Measurements from ENCODE around the gene CCDC12.
A peak's percentile ranks its signal among the peaks of the same experiment; 100 is the strongest.

Gene CCDC12

GRCh38 chr3:46998121-46998851, 21.7 kb upstream of the CCDC12 start:
- DNase-seq (ENCODE audit: low spot score), result peak; percentile 87
- TF ChIP-seq, protein P1, sequence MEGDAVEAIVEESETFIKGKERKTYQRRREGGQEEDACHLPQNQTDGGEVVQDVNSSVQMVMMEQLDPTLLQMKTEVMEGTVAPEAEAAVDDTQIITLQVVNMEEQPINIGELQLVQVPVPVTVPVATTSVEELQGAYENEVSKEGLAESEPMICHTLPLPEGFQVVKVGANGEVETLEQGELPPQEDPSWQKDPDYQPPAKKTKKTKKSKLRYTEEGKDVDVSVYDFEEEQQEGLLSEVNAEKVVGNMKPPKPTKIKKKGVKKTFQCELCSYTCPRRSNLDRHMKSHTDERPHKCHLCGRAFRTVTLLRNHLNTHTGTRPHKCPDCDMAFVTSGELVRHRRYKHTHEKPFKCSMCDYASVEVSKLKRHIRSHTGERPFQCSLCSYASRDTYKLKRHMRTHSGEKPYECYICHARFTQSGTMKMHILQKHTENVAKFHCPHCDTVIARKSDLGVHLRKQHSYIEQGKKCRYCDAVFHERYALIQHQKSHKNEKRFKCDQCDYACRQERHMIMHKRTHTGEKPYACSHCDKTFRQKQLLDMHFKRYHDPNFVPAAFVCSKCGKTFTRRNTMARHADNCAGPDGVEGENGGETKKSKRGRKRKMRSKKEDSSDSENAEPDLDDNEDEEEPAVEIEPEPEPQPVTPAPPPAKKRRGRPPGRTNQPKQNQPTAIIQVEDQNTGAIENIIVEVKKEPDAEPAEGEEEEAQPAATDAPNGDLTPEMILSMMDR (IDR thresholded peaks at IDR 0.05; ENCODE audit: extremely low read depth, missing control alignments), result peak; percentile 93

GRCh38 chr3:46997453-46998091, 21.0 kb upstream of the CCDC12 start:
- TF ChIP-seq, protein P1 (IDR thresholded peaks at IDR 0.05; ENCODE audit: extremely low read depth, missing control alignments), result no peak
- DNase-seq (ENCODE audit: low spot score), result no peak

DNA sequence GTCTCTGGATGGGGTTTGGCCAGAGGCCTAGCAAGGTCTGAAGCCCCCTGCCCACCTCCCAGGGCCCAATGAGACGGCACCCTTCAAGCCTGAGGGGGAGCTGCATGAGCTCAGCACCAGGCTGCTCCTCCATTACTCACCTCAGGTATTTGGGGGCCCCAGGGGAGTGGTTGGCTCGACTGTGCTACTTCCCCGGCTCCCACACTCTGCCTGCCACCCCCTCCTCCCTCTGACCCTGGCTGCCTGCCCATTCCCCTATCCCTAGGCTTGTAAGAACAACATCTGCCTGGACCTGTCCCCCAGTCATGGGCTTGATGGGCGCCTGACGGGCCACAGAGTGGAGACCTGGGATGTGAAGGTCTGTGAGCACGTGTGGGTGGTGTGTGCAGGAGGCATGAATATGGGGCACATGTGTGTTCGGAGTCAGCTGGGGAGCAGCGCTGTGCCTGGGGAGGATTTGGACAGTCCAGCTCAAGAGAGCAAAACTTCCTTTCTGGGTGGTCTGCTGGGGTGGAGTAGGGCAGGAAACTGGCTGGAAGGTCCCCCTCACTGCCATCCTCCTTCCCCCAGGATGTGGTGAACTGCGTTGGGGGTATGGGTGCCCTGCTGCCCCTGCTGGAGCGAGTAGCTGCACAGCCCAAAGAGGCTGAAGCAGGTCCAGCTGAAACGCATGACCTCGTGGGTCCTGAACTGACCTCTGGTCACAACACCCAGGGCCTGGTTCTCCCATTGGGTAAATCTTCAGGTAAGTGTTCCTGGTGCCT, 20.3 kb upstream of the CCDC12 start:
- DNase-seq (ENCODE audit: low spot score), result no peak
- TF ChIP-seq, protein P1 (IDR thresholded peaks at IDR 0.05; ENCODE audit: extremely low read depth, missing control alignments), result no peak

- DNase-seq (ENCODE audit: low spot score), result no peak
- TF ChIP-seq, protein P1 (IDR thresholded peaks at IDR 0.05; ENCODE audit: extremely low read depth, missing control alignments), result no peak
Observed at GRCh38 chr3:46995901-46996562, 19.5 kb upstream of the CCDC12 start.

- DNase-seq (ENCODE audit: low spot score), result no peak
- TF ChIP-seq, protein P1 (IDR thresholded peaks at IDR 0.05; ENCODE audit: extremely low read depth, missing control alignments), result no peak
Observed at GRCh38 chr3:46994801-46995731, 18.5 kb upstream of the CCDC12 start.

GRCh38 chr3:46993986-46994385, 17.4 kb upstream of the CCDC12 start:
- TF ChIP-seq, protein P1 (IDR thresholded peaks at IDR 0.05; ENCODE audit: extremely low read depth, missing control alignments), result no peak
- no peak for DNase-seq (ENCODE audit: low spot score)

All from GM20000 (cell line).